Heart left ventricle (tissue), 16 donors: ENCODE measurements around the gene RPSA. TPM values are rescaled to one million over a fixed set of nuclear protein-coding genes. Genes with fewer than 3 reads are reported as not detected.

Experiments used
- ATAC-seq, 4 donors: fragments of 200-7000 bp; cut with Tn5 transposase; one replicate each; pipeline ENCODE4 v1.9.1; 2020 to 2022; ENCODE audit warnings: moderate library complexity in 4 of 4, mild to moderate bottlenecking in 3 of 4, moderate number of reproducible peaks in 1 of 4
- DNase-seq, 5 donors: peaks; one replicate each; pipeline ENCODE4 v3.0.0-alpha.2; 2020
- H3K27ac ChIP-seq, 12 donors: fragments of 200-600 bp; sonication (generic) in 4 of 12; one replicate each; pipeline versions ENCODE4 v1.5.0 to v1.8.0; 2016 to 2022; ENCODE audit warnings: mild to moderate bottlenecking in 2 of 12
- H3K27me3 ChIP-seq, 9 donors: fragments of 200-600 bp; sonication (generic) in 2 of 9; one replicate each; pipeline versions ENCODE4 v1.5.1 to v1.8.0; 2016 to 2022; ENCODE audit warnings: mild to moderate bottlenecking in 3 of 9
- H3K36me3 ChIP-seq, 9 donors: fragments of 200-600 bp; sonication (generic) in 2 of 9; one replicate each; pipeline versions ENCODE4 v1.5.0 to v1.8.0; 2018 to 2022; ENCODE audit warnings: mild to moderate bottlenecking in 2 of 9
- H3K4me1 ChIP-seq, 12 donors: fragments of 200-600 bp; sonication (generic) in 4 of 12; one replicate each; pipeline versions ENCODE4 v1.5.0 to v1.8.0; 2016 to 2022; ENCODE audit warnings: mild to moderate bottlenecking in 3 of 12
- H3K4me3 ChIP-seq, 12 donors: fragments of 200-600 bp; sonication (generic) in 4 of 12; one replicate each; pipeline versions ENCODE4 v1.5.0 to v1.8.0; 2017 to 2022; ENCODE audit warnings: mild to moderate bottlenecking in 9 of 12, moderate library complexity in 4 of 12
- H3K9me3 ChIP-seq, 12 donors: fragments of 200-600 bp; sonication (generic) in 4 of 12; one replicate each; pipeline versions ENCODE4 v1.5.0 to v1.8.0; 2016 to 2022; ENCODE audit warnings: mild to moderate bottlenecking in 1 of 12
- CTCF ChIP-seq, 12 donors: fragments of 200-600 bp; sonication (generic) in 4 of 12; IDR thresholded peaks; one replicate each; pipeline versions ENCODE4 v1.5.0 to v1.8.0; 2018 to 2022; ENCODE audit warnings: antibody characterized with exemption in 12 of 12, mild to moderate bottlenecking in 5 of 12
- POLR2A ChIP-seq, 2 donors: fragments of 450-650 bp; IDR thresholded peaks; one replicate each; pipeline ENCODE4 v1.6.1; 2017; ENCODE audit warnings: antibody characterized with exemption in 2 of 2, mild to moderate bottlenecking in 2 of 2, moderate library complexity in 2 of 2
- WGBS, 4 donors: extraction: QIAGEN DNeasy Blood & Tissue Kit in 2 of 4; methylation state at CpG; one replicate each; pipeline versions ENCODE4 v1.1.5 to v1.1.7; 2013 to 2018; 5-methylcytosine and 5-hydroxymethylcytosine counted together
- intact Hi-C, 10 donors: fragments of 100-400 bp; cut with DNase I; formaldehyde crosslinking; loops; one replicate each; pipeline versions ENCODE4 v1.11.1 to v1.14.2; 2022
- polyA plus RNA-seq, 2 donors: library from polyadenylated mRNA; stranded (reverse); fragments of 200-250 nt; gene quantifications; one replicate each; pipeline ENCODE4 v1.2.3, GENCODE V29; 2013
- total RNA-seq, 9 donors: library from RNA; depleted of rRNA in 2 of 9; stranded (reverse); fragments of >200 nt in 2 of 9; fragmentation: NEBNext Ultra II Directional in 3 of 9; extraction: Animal tissue kit (Norgen Biotek cat#: 25700) in 3 of 9; gene quantifications; one replicate each; pipeline versions ENCODE4 v1.1.0 to v1.2.4, GENCODE V29; 2016 to 2023
- donor health status: ischemic (EF 13 %, LVEDD 7.1; RV severe dilation, severe dysfunction).
- donor health status: healthy with polysubstance abuse.
- donor health status: DM: no; HTN: yes; CAD: no.
- donor health status: DM: no; HTN: no; CAD: no.
- donor health status: ischemic (EF 25% LVEDD 6.9; RV normal size, moderate dysfunction).
- donor health status: ischemic (EF 25% LVEDD 5.7; RV mildly dilated, moderate dysfunction).
- donor health status: healthy.
- donor health status: DM: yes; HTN: yes; CAD: no.
- donor health status: ischemic (EF 35%, LVEDD 5.7; RV mildly dilated, moderate dysfunction).
- donor health status: nonischemic (EF 11% LVEDD 7.7; RV severe dilation, severe dysfunction).
- donor health status: DM: yes; HTN: yes; CAD: no.
- donor health status: PGD.
- donor health status: ischemic (EF 29% LVEDD 5.4; RV normal size, mild dysfunction).
- donor health status: nonischemic (EF 23%, LVEDD 6.1; RV moderate dilation, normal function).

The RPSA gene
- total and polyA plus RNA-seq, 11 donors = 308 to 1,279 (median 428) TPM

DNA sequence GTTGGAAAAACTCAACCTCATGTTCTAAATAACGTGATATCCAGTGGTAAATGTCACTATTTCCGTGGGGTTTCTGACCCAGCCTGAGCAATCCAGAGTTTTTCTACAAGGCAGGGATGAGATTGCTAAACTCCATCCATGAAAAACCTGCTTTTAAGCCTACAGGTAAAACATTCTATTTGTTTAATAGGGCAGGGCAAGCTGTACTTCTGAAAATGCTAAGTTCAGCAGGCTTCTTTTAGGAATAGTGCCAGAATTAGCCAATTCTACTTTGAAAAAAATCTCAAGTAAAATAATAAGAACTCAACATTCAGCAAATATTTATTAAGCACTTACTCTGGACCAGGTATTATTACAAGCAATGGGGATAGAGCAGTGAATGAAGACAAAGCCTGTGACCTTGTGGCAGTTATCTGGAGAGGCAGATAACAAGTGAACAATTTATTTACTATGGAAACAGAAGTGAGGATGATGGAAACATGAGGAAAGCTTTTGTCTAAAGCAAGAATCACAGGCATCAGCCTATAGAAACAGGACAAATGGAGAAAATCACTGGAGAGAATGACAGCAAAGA lies 13.3 kb downstream of the RPSA start:
- no peak for ATAC-seq
- Histone ChIP-seq H3K4me1 (peaks cover 0 to 7% (median 0%) of the 10 kb centered on the region in 12 donors), H3K27me3 (no peaks in the 10 kb centered on the region), H3K4me3 (no peak overlapping the region), H3K36me3 (no peaks in the 10 kb centered on the region), H3K9me3 (no peaks in the 10 kb centered on the region), H3K27ac (no peak overlapping the region)
- intact Hi-C loops = loop anchor here in 6 of 10 donors (2.0 to 10.0 kb wide), 3 partner anchors 77 to 895 kb away; no protein-coding TSS in a partner anchor
- TF ChIP-seq CTCF (IDR thresholded peaks at IDR 0.05) = no peak
- no peak for TF ChIP-seq POLR2A (IDR thresholded peaks at IDR 0.05)
- DNase-seq = no peak
- WGBS, 4 donors = 90 to 95% (median 92%) methylated on average over 2 of the region's 2 CpGs

GRCh38 chr3:39420543-39420942 lies 14.0 kb downstream of the RPSA start:
- no peaks in the 10 kb centered on the region for H3K36me3 ChIP-seq
- H3K27me3 ChIP-seq = no peaks in the 10 kb centered on the region
- no peak overlapping the region for H3K27ac ChIP-seq
- H3K4me3 ChIP-seq = no peak overlapping the region
- 85 to 94% (median 90%) methylated on average over 2 of the region's 2 CpGs for WGBS, 4 donors
- peaks cover 0 to 4% (median 0%) of the 10 kb centered on the region in 12 donors for H3K4me1 ChIP-seq
- no peak for DNase-seq
- TF ChIP-seq CTCF (IDR thresholded peaks at IDR 0.05) (no peak), POLR2A (IDR thresholded peaks at IDR 0.05) (no peak)
- intact Hi-C loops = loop anchor here in 3 of 10 donors (2.0 to 5.0 kb wide), 2 partner anchors 77 to 78 kb away; no protein-coding TSS in a partner anchor
- ATAC-seq = no peak
- no peaks in the 10 kb centered on the region for H3K9me3 ChIP-seq

DNA sequence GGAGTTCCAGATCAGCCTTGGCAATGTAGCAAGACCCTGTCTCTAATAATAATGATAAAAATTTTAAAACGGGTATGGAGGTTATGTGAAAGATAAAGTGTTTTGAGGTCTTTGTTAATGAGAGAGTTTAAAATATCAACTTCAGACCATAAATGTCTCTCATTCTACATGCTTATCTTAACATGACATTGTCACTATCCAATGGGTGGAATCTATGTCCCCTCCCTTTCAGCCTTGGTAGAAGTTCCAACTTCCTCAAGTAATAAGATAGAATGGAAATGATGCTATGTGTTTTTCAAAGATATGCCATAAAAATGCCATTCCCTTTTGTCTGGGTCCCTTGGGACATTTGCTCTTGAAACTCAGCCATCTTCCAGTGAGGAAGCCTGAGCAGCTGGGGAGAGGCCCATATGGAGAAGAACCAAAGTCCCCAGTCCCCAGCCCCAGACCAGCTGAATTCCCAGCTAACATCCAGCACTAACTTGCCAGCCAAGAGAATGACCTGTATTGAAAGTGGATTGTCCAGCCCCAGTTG lies 17.0 kb downstream of the RPSA start:
- ATAC-seq = no peak
- H3K27me3 ChIP-seq = no peaks in the 10 kb centered on the region
- H3K36me3 ChIP-seq = no peaks in the 10 kb centered on the region
- no peaks in the 10 kb centered on the region for H3K9me3 ChIP-seq
- TF ChIP-seq POLR2A (IDR thresholded peaks at IDR 0.05) = no peak
- TF ChIP-seq CTCF (IDR thresholded peaks at IDR 0.05) = no peak
- no peak overlapping the region for H3K27ac ChIP-seq
- peaks cover 0 to 5% (median 0%) of the 10 kb centered on the region in 12 donors for H3K4me1 ChIP-seq
- H3K4me3 ChIP-seq = no peak overlapping the region
- intact Hi-C loops = loop anchor here in 2 of 10 donors (5.0 kb wide), 1 partner anchor 74 kb away; no protein-coding TSS in a partner anchor
- 61 to 73% (median 65%) methylated on average over 1 of the region's 1 CpG for WGBS, 4 donors
- no peak for DNase-seq

DNA sequence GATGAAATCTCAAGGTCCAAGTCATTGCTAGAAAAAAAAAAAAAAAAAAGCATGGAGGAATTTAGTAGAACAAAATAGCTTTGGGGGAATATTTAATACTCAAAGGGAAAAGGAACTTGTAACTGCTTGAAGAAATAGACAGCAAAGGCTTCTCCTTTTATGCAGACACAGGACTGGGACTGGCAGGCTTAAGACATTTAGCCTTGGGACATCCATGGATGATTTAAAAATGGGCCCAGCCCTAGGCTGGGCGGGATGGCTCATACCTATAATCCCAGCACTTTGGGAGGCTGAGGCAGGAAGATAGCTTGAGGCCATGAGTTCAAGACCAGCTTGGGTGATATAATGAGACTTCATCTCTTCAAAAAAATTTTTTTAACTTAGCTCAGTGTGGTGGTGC lies 19.8 kb downstream of the RPSA start:
- Histone ChIP-seq H3K9me3 (no peaks in the 10 kb centered on the region), H3K27me3 (no peaks in the 10 kb centered on the region), H3K4me1 (peaks cover 0 to 8% (median 0%) of the 10 kb centered on the region in 12 donors), H3K27ac (no peak overlapping the region), H3K4me3 (no peak overlapping the region), H3K36me3 (no peaks in the 10 kb centered on the region)
- ATAC-seq (no peak), DNase-seq (no peak)
- TF ChIP-seq POLR2A (IDR thresholded peaks at IDR 0.05) = no peak
- TF ChIP-seq CTCF (IDR thresholded peaks at IDR 0.05) = no peak
- intact Hi-C loops = no loop called here
- 47 to 100% (median 75%) methylated on average over 1 of the region's 1 CpG for WGBS, 4 donors
